ENCODE results near the gene LMF2.

DNA sequence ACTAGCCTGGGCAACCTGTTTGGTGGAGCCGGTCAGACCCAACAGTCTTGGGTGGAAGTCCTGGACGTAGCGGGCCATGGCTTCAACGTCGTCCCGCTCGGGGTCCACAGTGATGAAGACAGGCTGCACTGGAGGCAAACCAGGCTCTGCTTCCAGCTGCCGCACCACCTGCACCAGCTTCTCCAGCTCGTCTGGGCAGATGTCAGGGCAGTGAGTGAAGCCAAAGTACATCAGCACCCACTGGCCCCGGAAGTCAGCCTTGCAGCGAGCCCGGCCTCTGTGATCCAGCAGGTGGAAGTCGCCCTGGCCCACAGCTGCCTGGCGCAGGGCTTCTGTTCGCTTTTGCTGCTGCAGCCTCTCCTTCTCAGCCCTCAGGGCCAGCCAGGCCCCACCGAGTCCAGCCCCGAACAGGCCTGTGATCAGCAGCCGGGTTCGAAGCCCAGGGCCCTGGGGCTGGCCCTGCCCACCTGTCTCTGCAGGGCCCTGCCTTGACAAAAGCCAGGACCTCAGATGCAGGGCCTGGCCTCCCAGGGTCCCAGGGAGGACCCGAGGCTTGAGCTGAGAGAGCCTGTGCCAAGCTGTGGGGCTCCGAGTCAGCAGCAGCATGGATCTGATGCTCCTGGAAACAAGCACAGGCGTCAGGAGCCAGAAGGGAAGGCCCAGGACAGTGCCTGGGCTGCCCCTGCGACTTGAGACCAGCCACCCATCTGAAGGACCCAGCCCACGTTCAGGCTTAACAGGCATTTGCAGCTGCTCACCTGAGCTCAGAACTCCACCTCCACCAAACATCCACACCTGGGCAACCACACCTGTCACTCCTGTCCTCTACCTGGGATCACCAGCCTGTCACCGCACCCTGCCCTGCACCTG, 16.5 kb upstream of the LMF2 start:
- TF ChIP-seq, protein P1, sequence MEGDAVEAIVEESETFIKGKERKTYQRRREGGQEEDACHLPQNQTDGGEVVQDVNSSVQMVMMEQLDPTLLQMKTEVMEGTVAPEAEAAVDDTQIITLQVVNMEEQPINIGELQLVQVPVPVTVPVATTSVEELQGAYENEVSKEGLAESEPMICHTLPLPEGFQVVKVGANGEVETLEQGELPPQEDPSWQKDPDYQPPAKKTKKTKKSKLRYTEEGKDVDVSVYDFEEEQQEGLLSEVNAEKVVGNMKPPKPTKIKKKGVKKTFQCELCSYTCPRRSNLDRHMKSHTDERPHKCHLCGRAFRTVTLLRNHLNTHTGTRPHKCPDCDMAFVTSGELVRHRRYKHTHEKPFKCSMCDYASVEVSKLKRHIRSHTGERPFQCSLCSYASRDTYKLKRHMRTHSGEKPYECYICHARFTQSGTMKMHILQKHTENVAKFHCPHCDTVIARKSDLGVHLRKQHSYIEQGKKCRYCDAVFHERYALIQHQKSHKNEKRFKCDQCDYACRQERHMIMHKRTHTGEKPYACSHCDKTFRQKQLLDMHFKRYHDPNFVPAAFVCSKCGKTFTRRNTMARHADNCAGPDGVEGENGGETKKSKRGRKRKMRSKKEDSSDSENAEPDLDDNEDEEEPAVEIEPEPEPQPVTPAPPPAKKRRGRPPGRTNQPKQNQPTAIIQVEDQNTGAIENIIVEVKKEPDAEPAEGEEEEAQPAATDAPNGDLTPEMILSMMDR (conservative IDR thresholded peaks at IDR 0.05; ENCODE audit: low read depth, low read length) = no peak
- no peak for TF ChIP-seq EZH2phosphoT487 (IDR thresholded peaks at IDR 0.05; ENCODE audit: borderline replicate concordance, low read length)
